ENCODE data around the gene RARG.
"Not testable (repeated sequence)": the region's sequence is repeated elsewhere in the genome, so short reads cannot be mapped to it uniquely, and the experiment has no call there.

RARG gene

GRCh38 chr12:53166837-53167236 lies 65.2 kb downstream of the RARG start:
- TF ChIP-seq CTCF (IDR thresholded peaks at IDR 0.05; ENCODE audit: control insufficient read depth, insufficient read depth, low read depth, low read length, missing control alignments), result no peak
- no peak overlapping the region for H3K4me3 ChIP-seq (ENCODE audit: control insufficient read depth, low read depth, low read length)
- no peak for DNase-seq (ENCODE audit: low read depth)

- not testable (repeated sequence) for DNase-seq (ENCODE audit: low read depth); H3K4me3 ChIP-seq (ENCODE audit: control insufficient read depth, low read depth, low read length)
Observed at GRCh38 chr12:53163008-53163407, 69.0 kb downstream of the RARG start.

- no peak for DNase-seq (ENCODE audit: low read depth)
- H3K4me3 ChIP-seq (ENCODE audit: control insufficient read depth, low read depth, low read length), result no peak overlapping the region
- TF ChIP-seq CTCF (IDR thresholded peaks at IDR 0.05; ENCODE audit: control insufficient read depth, insufficient read depth, low read depth, low read length, missing control alignments), result no peak
Observed at GRCh38 chr12:53161119-53161911, 70.7 kb downstream of the RARG start.

GRCh38 chr12:53160673-53161072 lies 71.3 kb downstream of the RARG start:
- no peak for DNase-seq (ENCODE audit: low read depth)

More at GRCh38 chr12:53160673-53161072, 71.3 kb downstream of the RARG start:
- no peak for TF ChIP-seq CTCF (IDR thresholded peaks at IDR 0.05; ENCODE audit: control insufficient read depth, insufficient read depth, low read depth, low read length, missing control alignments)
- no peak overlapping the region for H3K4me3 ChIP-seq (ENCODE audit: control insufficient read depth, low read depth, low read length)

All from AG09309 (cell line).